HepG2 (cell line): ENCODE data around the gene TMCC1. TPM values are rescaled to one million over a fixed set of nuclear protein-coding genes. Genes with fewer than 3 reads are reported as not detected.

Source experiments
- CHCHD3 ChIP-seq: sonication (generic); formaldehyde crosslinking; IDR thresholded peaks from 2 replicates; pipeline ENCODE4 v1.8.0; 2022; ENCODE audit warnings: mild to moderate bottlenecking, missing genetic modification reagents, moderate library complexity
- EEA1 ChIP-seq: sonication (generic); formaldehyde crosslinking; IDR thresholded peaks from 2 replicates; pipeline ENCODE4 v1.5.1; 2020; ENCODE audit warnings: mild to moderate bottlenecking, missing genetic modification reagents, borderline replicate concordance
- EP300 ChIP-seq, 3 experiments: sonication (generic) in 1 of 3; formaldehyde crosslinking in 1 of 3; IDR thresholded peaks; 2 replicates each; pipeline versions ENCODE4 v1.5.1 to v1.6.1; 2011 to 2020; ENCODE audit warnings: low read depth in 2 of 3, low read length in 2 of 3, borderline replicate concordance in 1 of 3, improper control_type of control experiment in 1 of 3, mild to moderate bottlenecking in 1 of 3, missing genetic modification reagents in 1 of 3, moderate library complexity in 1 of 3
- GZF1 ChIP-seq: sonication (generic); formaldehyde crosslinking; IDR thresholded peaks from 2 replicates; pipeline ENCODE4 v1.5.1; 2020; ENCODE audit warnings: mild to moderate bottlenecking, missing genetic modification reagents
- HNF4G ChIP-seq, 2 experiments: sonication (generic) in 1 of 2; formaldehyde crosslinking in 1 of 2; IDR thresholded peaks; 2 replicates each; pipeline versions ENCODE4 v1.4.0 to v1.6.1; 2011 to 2020; ENCODE audit warnings: borderline replicate concordance in 2 of 2, low read depth in 2 of 2, mild to moderate bottlenecking in 2 of 2, low read length in 1 of 2, missing genetic modification reagents in 1 of 2, moderate library complexity in 1 of 2
- IKZF4 ChIP-seq: sonication (generic); formaldehyde crosslinking; IDR thresholded peaks from 2 replicates; pipeline ENCODE4 v1.5.1; 2020; ENCODE audit warnings: borderline replicate concordance, mild to moderate bottlenecking, low read depth, missing genetic modification reagents; ENCODE audit errors: not compliant biosample characterization
- KLF11 ChIP-seq: IDR thresholded peaks from 2 replicates; pipeline ENCODE4 v1.6.1; 2016; ENCODE audit warnings: missing compliant biosample characterization
- KLF12 ChIP-seq: sonication (generic); formaldehyde crosslinking; IDR thresholded peaks from 2 replicates; pipeline ENCODE4 v1.4.0; 2020; ENCODE audit warnings: missing genetic modification reagents, borderline replicate concordance
- NFIB ChIP-seq: sonication (generic); formaldehyde crosslinking; IDR thresholded peaks from 2 replicates; pipeline ENCODE4 v1.9.0; 2021; ENCODE audit warnings: missing genetic modification reagents, mild to moderate bottlenecking, borderline replicate concordance
- TGIF2 ChIP-seq: IDR thresholded peaks from 2 replicates; pipeline ENCODE4 v1.6.1; 2016; ENCODE audit warnings: control low read depth, missing compliant biosample characterization
- ZBTB7B ChIP-seq: sonication (generic); formaldehyde crosslinking; IDR thresholded peaks from 2 replicates; pipeline ENCODE4 v1.4.0; 2020; ENCODE audit warnings: missing genetic modification reagents
- ZNF138 ChIP-seq: sonication (generic); formaldehyde crosslinking; IDR thresholded peaks from 2 replicates; pipeline ENCODE4 v1.5.0; 2020; ENCODE audit warnings: mild to moderate bottlenecking, low read depth, missing genetic modification reagents
- ZNF225 ChIP-seq: sonication (generic); formaldehyde crosslinking; IDR thresholded peaks from 2 replicates; pipeline ENCODE4 v1.4.0; 2020; ENCODE audit warnings: mild to moderate bottlenecking, missing genetic modification reagents
- ZNF331 ChIP-seq: sonication (generic); formaldehyde crosslinking; IDR thresholded peaks from 2 replicates; pipeline ENCODE4 v1.4.0; 2020; ENCODE audit warnings: missing genetic modification reagents
- ZNF569 ChIP-seq: sonication (generic); formaldehyde crosslinking; IDR thresholded peaks from 2 replicates; pipeline ENCODE4 v1.5.0; 2020; ENCODE audit warnings: mild to moderate bottlenecking, missing genetic modification reagents, moderate library complexity, borderline replicate concordance
- ZSCAN20 ChIP-seq: sonication (generic); formaldehyde crosslinking; IDR thresholded peaks from 2 replicates; pipeline ENCODE4 v1.4.0; 2020; ENCODE audit warnings: missing genetic modification reagents, mild to moderate bottlenecking, borderline replicate concordance
- polyA plus RNA-seq, 8 experiments: library from polyadenylated mRNA; depleted of rRNA in 3 of 8; stranded (reverse) in 7 of 8; unstranded in 1 of 8; fragments of >200 nt; fragmentation: Illumina TruSeq in 4 of 8; extraction: Trizol in 4 of 8; gene quantifications; 2 replicates each; pipeline versions ENCODE4 v1.2.1 to v1.2.3, GENCODE V29; 2011 to 2016; ENCODE audit warnings: low read depth in 4 of 8, missing spikeins in 1 of 8, mixed read lengths in 1 of 8; ENCODE audit not compliant: insufficient read depth in 1 of 8
- total RNA-seq, 5 experiments: library from RNA; depleted of rRNA; stranded (reverse); fragments of >200 nt; fragmentation: Illumina TruSeq; extraction: Trizol; gene quantifications; 2 replicates each; pipeline ENCODE4 v1.2.3, GENCODE V29; 2016; ENCODE audit warnings: low read depth in 1 of 5
- TF ChIP-seq, protein P1 (sequence below): sonication (generic); formaldehyde crosslinking; conservative IDR thresholded peaks from 2 replicates; pipeline ENCODE4 v1.4.0; 2020; ENCODE audit warnings: missing genetic modification reagents
- TF ChIP-seq, protein P2 (sequence below): sonication (generic); formaldehyde crosslinking; IDR thresholded peaks from 2 replicates; pipeline ENCODE4 v1.5.0; 2020; ENCODE audit warnings: mild to moderate bottlenecking, missing genetic modification reagents, moderate library complexity
- TF ChIP-seq, protein P3 (sequence below): sonication (generic); formaldehyde crosslinking; IDR thresholded peaks from 2 replicates; pipeline ENCODE4 v1.4.0; 2020; ENCODE audit warnings: mild to moderate bottlenecking, missing genetic modification reagents
- TF ChIP-seq, protein P4 (sequence below), 2 experiments: sonication (generic) in 1 of 2; formaldehyde crosslinking in 1 of 2; IDR thresholded peaks; 2 replicates each; pipeline versions ENCODE4 v1.4.0 to v1.6.1; 2018 to 2020; ENCODE audit warnings: missing genetic modification reagents in 2 of 2, borderline replicate concordance in 1 of 2, low read depth in 1 of 2, mild to moderate bottlenecking in 1 of 2, missing biosample characterization in 1 of 2

TMCC1 gene
- total and polyA plus RNA-seq, 2 of the 13 experiments (the other 11 are each of a cell fraction or from before 2014, with no cell fraction given) = 12.1 to 264 TPM

DNA sequence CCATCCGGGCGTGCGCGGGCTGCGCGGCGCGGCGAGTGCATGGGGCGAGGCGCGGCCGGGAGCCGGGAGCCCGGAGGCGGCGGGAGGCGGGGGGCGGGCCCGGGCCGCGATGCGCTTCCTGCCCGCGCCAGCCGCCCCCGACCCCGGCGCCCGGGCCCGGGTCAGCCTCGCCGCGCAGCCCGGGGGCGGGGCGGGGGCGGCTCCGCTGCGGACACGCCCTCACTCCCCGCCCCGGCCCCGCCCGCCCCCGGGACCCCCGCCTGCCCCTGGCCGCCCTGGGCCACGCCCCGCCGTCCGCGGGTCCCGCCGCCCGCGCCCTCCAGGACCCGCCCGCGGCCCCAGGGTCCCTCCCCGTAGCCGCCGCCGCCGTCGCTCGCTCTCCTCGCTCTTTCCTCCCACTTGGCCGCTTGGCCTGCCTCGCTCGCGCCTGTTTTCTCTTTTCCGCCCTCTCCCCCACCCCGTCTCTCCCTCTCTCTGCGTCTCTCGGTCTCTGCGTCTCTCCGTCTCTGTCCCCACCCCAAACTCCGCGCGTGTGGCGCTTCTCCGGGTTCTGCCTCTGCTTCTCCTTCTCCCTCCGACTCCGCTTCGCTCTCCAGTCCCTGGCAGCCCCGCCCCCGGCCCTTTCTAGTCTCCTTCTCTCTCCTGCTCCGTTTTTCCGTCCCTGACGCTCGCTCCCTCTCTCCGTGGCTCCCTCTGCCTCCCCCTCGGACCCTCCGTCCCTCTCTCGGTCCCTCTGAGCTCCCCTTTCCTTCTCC lies 286.7 kb downstream of the TMCC1 start, which contains the start of gene PLXND1 (continued):
- TF ChIP-seq, protein P1, sequence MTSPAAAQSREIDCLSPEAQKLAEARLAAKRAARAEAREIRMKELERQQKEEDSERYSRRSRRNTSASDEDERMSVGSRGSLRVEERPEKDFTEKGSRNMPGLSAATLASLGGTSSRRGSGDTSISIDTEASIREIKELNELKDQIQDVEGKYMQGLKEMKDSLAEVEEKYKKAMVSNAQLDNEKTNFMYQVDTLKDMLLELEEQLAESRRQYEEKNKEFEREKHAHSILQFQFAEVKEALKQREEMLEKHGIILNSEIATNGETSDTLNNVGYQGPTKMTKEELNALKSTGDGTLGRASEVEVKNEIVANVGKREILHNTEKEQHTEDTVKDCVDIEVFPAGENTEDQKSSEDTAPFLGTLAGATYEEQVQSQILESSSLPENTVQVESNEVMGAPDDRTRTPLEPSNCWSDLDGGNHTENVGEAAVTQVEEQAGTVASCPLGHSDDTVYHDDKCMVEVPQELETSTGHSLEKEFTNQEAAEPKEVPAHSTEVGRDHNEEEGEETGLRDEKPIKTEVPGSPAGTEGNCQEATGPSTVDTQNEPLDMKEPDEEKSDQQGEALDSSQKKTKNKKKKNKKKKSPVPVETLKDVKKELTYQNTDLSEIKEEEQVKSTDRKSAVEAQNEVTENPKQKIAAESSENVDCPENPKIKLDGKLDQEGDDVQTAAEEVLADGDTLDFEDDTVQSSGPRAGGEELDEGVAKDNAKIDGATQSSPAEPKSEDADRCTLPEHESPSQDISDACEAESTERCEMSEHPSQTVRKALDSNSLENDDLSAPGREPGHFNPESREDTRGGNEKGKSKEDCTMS (CRISPR knock-in tag) = no peak
- no peak for TF ChIP-seq EP300 (IDR thresholded peaks at IDR 0.05; ENCODE audit: low read depth in 2 of 2, low read length in 2 of 2)
- TF ChIP-seq EP300 (CRISPR knock-in tag; IDR thresholded peaks at IDR 0.05; ENCODE audit: borderline replicate concordance) = no peak
- TF ChIP-seq KLF12 (CRISPR knock-in tag) = 0 out of 2 replicates have a peak, but pooled peaks have one; percentile 40
- TF ChIP-seq ZBTB7B (CRISPR knock-in tag) = 0 out of 2 replicates have a peak, but pooled peaks have one; percentile 19
- no peak for TF ChIP-seq ZNF138 (CRISPR knock-in tag)
- no peak for TF ChIP-seq ZNF225 (CRISPR knock-in tag)
- TF ChIP-seq ZSCAN20 (CRISPR knock-in tag) = no peak
- no peak for TF ChIP-seq IKZF4 (CRISPR knock-in tag)
- TF ChIP-seq GZF1 (CRISPR knock-in tag) = no peak
- no peak for TF ChIP-seq EEA1 (CRISPR knock-in tag)
- TF ChIP-seq ZNF569 = no peak
- TF ChIP-seq, protein P2, sequence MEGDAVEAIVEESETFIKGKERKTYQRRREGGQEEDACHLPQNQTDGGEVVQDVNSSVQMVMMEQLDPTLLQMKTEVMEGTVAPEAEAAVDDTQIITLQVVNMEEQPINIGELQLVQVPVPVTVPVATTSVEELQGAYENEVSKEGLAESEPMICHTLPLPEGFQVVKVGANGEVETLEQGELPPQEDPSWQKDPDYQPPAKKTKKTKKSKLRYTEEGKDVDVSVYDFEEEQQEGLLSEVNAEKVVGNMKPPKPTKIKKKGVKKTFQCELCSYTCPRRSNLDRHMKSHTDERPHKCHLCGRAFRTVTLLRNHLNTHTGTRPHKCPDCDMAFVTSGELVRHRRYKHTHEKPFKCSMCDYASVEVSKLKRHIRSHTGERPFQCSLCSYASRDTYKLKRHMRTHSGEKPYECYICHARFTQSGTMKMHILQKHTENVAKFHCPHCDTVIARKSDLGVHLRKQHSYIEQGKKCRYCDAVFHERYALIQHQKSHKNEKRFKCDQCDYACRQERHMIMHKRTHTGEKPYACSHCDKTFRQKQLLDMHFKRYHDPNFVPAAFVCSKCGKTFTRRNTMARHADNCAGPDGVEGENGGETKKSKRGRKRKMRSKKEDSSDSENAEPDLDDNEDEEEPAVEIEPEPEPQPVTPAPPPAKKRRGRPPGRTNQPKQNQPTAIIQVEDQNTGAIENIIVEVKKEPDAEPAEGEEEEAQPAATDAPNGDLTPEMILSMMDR (CRISPR knock-in tag) = 0 out of 2 replicates have a peak, but pooled peaks have one; percentile 8
- no peak for TF ChIP-seq ZNF331
- no peak for TF ChIP-seq TGIF2 (CRISPR knock-in tag)
- no peak for TF ChIP-seq KLF11 (CRISPR knock-in tag)
- TF ChIP-seq, protein P3, sequence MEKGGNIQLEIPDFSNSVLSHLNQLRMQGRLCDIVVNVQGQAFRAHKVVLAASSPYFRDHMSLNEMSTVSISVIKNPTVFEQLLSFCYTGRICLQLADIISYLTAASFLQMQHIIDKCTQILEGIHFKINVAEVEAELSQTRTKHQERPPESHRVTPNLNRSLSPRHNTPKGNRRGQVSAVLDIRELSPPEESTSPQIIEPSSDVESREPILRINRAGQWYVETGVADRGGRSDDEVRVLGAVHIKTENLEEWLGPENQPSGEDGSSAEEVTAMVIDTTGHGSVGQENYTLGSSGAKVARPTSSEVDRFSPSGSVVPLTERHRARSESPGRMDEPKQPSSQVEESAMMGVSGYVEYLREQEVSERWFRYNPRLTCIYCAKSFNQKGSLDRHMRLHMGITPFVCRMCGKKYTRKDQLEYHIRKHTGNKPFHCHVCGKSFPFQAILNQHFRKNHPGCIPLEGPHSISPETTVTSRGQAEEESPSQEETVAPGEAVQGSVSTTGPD (CRISPR knock-in tag) = no peak
- TF ChIP-seq CHCHD3 (CRISPR knock-in tag) = no peak
- TF ChIP-seq, protein P4, sequence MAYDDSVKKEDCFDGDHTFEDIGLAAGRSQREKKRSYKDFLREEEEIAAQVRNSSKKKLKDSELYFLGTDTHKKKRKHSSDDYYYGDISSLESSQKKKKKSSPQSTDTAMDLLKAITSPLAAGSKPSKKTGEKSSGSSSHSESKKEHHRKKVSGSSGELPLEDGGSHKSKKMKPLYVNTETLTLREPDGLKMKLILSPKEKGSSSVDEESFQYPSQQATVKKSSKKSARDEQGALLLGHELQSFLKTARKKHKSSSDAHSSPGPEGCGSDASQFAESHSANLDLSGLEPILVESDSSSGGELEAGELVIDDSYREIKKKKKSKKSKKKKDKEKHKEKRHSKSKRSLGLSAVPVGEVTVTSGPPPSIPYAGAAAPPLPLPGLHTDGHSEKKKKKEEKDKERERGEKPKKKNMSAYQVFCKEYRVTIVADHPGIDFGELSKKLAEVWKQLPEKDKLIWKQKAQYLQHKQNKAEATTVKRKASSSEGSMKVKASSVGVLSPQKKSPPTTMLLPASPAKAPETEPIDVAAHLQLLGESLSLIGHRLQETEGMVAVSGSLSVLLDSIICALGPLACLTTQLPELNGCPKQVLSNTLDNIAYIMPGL (CRISPR knock-in tag; IDR thresholded peaks at IDR 0.05; ENCODE audit: borderline replicate concordance in 1 of 2, low read depth in 1 of 2) = 0 out of 4 replicates have a peak, but pooled peaks of 1 of the 2 experiments have one; percentile 19
- no peak for TF ChIP-seq NFIB
- no peak for TF ChIP-seq HNF4G (IDR thresholded peaks at IDR 0.05; ENCODE audit: borderline replicate concordance, low read depth, low read length)
- no peak for TF ChIP-seq HNF4G (CRISPR knock-in tag; IDR thresholded peaks at IDR 0.05; ENCODE audit: borderline replicate concordance, low read depth)
